ENCODE results near the gene NTM.

- TF ChIP-seq POLR2A (IDR thresholded peaks at IDR 0.05; ENCODE audit: low read depth, low read length) (no peak), POLR2AphosphoS5 (IDR thresholded peaks at IDR 0.05; ENCODE audit: low read depth, low read length) (no peak), TAF1 (IDR thresholded peaks at IDR 0.05; ENCODE audit: low read depth, low read length) (no peak), SPI1 (IDR thresholded peaks at IDR 0.05; ENCODE audit: low read depth, low read length) (no peak)
Measured at GRCh38 chr11:131402040-131402439, 31.6 kb downstream of the NTM start.

All from GM12891 (cell line).